Liver (tissue), 9 donors: ENCODE measurements around the gene HDAC5. TPM values are rescaled to one million over a fixed set of nuclear protein-coding genes. Genes with fewer than 3 reads are reported as not detected.

Experiments used
- DNase-seq: peaks from one replicate; pipeline ENCODE4 v3.0.0-alpha.2; 2017; ENCODE audit warnings: low spot score
- H3K27ac ChIP-seq, 2 donors: one replicate each; pipeline ENCODE4 v1.7.0; 2013; ENCODE audit warnings: inconsistent platforms in 2 of 2, low read length in 2 of 2, control low read depth in 1 of 2, low read depth in 1 of 2, mild to moderate bottlenecking in 1 of 2
- H3K27me3 ChIP-seq, 4 donors: one replicate each; pipeline versions ENCODE4 v1.6.1 to v1.7.0; 2013; ENCODE audit warnings: low read length in 3 of 4, inconsistent platforms in 1 of 4, mild to moderate bottlenecking in 1 of 4, moderate library complexity in 1 of 4; ENCODE audit not compliant: control insufficient read depth in 4 of 4, insufficient read depth in 4 of 4
- H3K36me3 ChIP-seq, 4 donors: one replicate each; pipeline versions ENCODE4 v1.6.1 to v1.7.0; 2013; ENCODE audit warnings: low read length in 3 of 4, mild to moderate bottlenecking in 3 of 4, low read depth in 1 of 4, moderate library complexity in 1 of 4; ENCODE audit not compliant: control insufficient read depth in 4 of 4, insufficient read depth in 3 of 4
- H3K4me1 ChIP-seq, 4 donors: one replicate each; pipeline versions ENCODE4 v1.6.1 to v1.7.0; 2013; ENCODE audit warnings: low read length in 3 of 4, mild to moderate bottlenecking in 3 of 4, moderate library complexity in 1 of 4; ENCODE audit not compliant: control insufficient read depth in 4 of 4, insufficient read depth in 4 of 4
- H3K4me3 ChIP-seq, 3 donors: one replicate each; pipeline versions ENCODE4 v1.6.1 to v1.7.0; 2013; ENCODE audit warnings: low read length in 3 of 3, control low read depth in 1 of 3, low read depth in 1 of 3, mild to moderate bottlenecking in 1 of 3
- H3K9ac ChIP-seq, 2 donors: one replicate each; pipeline ENCODE4 v1.7.0; 2013; ENCODE audit warnings: low read length in 2 of 2, mild to moderate bottlenecking in 2 of 2, moderate library complexity in 2 of 2, control low read depth in 1 of 2, low read depth in 1 of 2
- H3K9me3 ChIP-seq, 4 donors: one replicate each; pipeline versions ENCODE4 v1.6.1 to v1.7.0; 2013; ENCODE audit warnings: low read length in 3 of 4; ENCODE audit not compliant: control insufficient read depth in 4 of 4
- ATF3 ChIP-seq: IDR thresholded peaks from 2 replicates; pipeline ENCODE4 v1.6.1; 2016; ENCODE audit warnings: antibody characterized with exemption
- EGR1 ChIP-seq, 2 donors: IDR thresholded peaks; 2 replicates each; pipeline ENCODE4 v1.6.1; 2016 to 2018; ENCODE audit warnings: antibody characterized with exemption in 2 of 2, low read depth in 2 of 2
- FOXA1 ChIP-seq: IDR thresholded peaks from 2 replicates; pipeline ENCODE4 v1.6.1; 2016; ENCODE audit warnings: antibody characterized with exemption
- FOXA2 ChIP-seq: IDR thresholded peaks from 2 replicates; pipeline ENCODE4 v1.6.1; 2016; ENCODE audit warnings: antibody characterized with exemption
- GABPA ChIP-seq, 2 donors: IDR thresholded peaks in 1 of 2; conservative IDR thresholded peaks in 1 of 2; 2 replicates each; pipeline ENCODE4 v1.6.1; 2016; ENCODE audit warnings: antibody characterized with exemption in 2 of 2, mild to moderate bottlenecking in 1 of 2, moderate library complexity in 1 of 2
- HNF4A ChIP-seq, 2 donors: conservative IDR thresholded peaks; 2 replicates each; pipeline ENCODE4 v1.6.1; 2016; ENCODE audit warnings: antibody characterized with exemption in 2 of 2, mild to moderate bottlenecking in 2 of 2
- HNF4G ChIP-seq: IDR thresholded peaks from 2 replicates; pipeline ENCODE4 v1.6.1; 2016; ENCODE audit warnings: antibody characterized with exemption
- JUND ChIP-seq, 2 donors: IDR thresholded peaks; 2 replicates each; pipeline ENCODE4 v1.6.1; 2016; ENCODE audit warnings: antibody characterized with exemption in 2 of 2
- NR2F2 ChIP-seq: IDR thresholded peaks from 2 replicates; pipeline ENCODE4 v1.6.1; 2016; ENCODE audit warnings: antibody characterized with exemption
- RAD21 ChIP-seq, 2 donors: IDR thresholded peaks; 2 replicates each; pipeline ENCODE4 v1.6.1; 2016; ENCODE audit warnings: antibody characterized with exemption in 2 of 2, mild to moderate bottlenecking in 2 of 2
- REST ChIP-seq: IDR thresholded peaks from 2 replicates; pipeline ENCODE4 v1.6.1; 2016; ENCODE audit warnings: antibody characterized with exemption, mild to moderate bottlenecking
- RXRA ChIP-seq, 2 donors: IDR thresholded peaks; 2 replicates each; pipeline ENCODE4 v1.6.1; 2017 to 2018; ENCODE audit warnings: antibody characterized with exemption in 2 of 2, mild to moderate bottlenecking in 1 of 2
- SP1 ChIP-seq: IDR thresholded peaks from 2 replicates; pipeline ENCODE4 v1.6.1; 2018; ENCODE audit warnings: antibody characterized with exemption, mild to moderate bottlenecking
- TAF1 ChIP-seq: conservative IDR thresholded peaks from 2 replicates; pipeline ENCODE4 v1.6.1; 2016; ENCODE audit warnings: antibody characterized with exemption, mild to moderate bottlenecking
- YY1 ChIP-seq: IDR thresholded peaks from 2 replicates; pipeline ENCODE4 v1.6.1; 2016; ENCODE audit warnings: antibody characterized with exemption, mild to moderate bottlenecking
- WGBS: extraction: QIAGEN DNeasy Blood & Tissue Kit; methylation state at CpG from one replicate; pipeline ENCODE4 v1.1.7; 2013; 5-methylcytosine and 5-hydroxymethylcytosine counted together
- polyA plus RNA-seq, 2 donors: library from polyadenylated mRNA; stranded (reverse) in 1 of 2; unstranded in 1 of 2; fragments of 200-250 nt in 1 of 2; fragments of >200 nt in 1 of 2; fragmentation: Nextera tagmentation in 1 of 2; extraction: Ambion mirVana in 1 of 2; gene quantifications; one replicate each; pipeline versions ENCODE4 v1.2.1 to v1.2.3, GENCODE V29; 2013 to 2015
- total RNA-seq, 2 donors: library from RNA; depleted of rRNA; stranded (reverse); fragments of >200 nt; gene quantifications; one replicate each; pipeline ENCODE4 v1.2.3, GENCODE V29; 2014
- TF ChIP-seq, protein P1 (sequence below): fragments of 150-350 bp; IDR thresholded peaks from 2 replicates; pipeline ENCODE4 v1.5.1; 2017; ENCODE audit warnings: improper control_type of control experiment, low read depth, low read length; ENCODE audit not compliant: missing input control
- TF ChIP-seq, protein P2 (sequence below): IDR thresholded peaks from 2 replicates; pipeline ENCODE4 v1.6.1; 2016; ENCODE audit warnings: antibody characterized with exemption
- TF ChIP-seq, protein P3 (sequence below): IDR thresholded peaks from 2 replicates; pipeline ENCODE4 v1.6.1; 2016; ENCODE audit warnings: antibody characterized with exemption
- donor health status: healthy.
- donor health status: healthy.
- donor health status: healthy.
- donor health status: healthy.
- donor health status: healthy.

The HDAC5 gene
- total and polyA plus RNA-seq, 4 donors, result 5.8 to 20.3 (median 14.4) TPM

DNA sequence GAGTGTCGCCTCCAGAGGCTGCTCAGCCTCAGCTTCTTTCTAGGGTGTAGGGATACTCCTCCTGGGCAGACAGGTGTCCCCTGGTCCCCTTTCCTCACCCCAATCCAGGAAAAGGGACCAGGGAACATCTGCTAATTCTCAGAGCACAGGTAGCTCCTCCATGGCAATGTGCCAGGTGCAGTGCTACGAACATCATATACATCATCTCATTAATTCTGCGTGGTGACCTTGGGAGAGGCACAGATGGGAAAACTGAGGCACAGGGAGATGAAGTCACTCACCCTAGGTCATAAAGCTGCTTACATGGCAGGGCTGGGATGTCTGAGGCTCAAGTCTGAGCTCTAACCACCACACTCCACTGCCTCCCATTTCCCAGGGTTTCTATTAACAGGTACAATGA is 11.7 kb downstream of the HDAC5 start:
- Histone ChIP-seq H3K9me3 (no peaks in the 10 kb centered on the region), H3K9ac (no peak overlapping the region), H3K36me3 (no peaks in the 10 kb centered on the region), H3K27me3 (no peaks in the 10 kb centered on the region), H3K27ac (peak overlapping the region; percentile 83 to 97), H3K4me1 (peaks cover 34 to 83% (median 56%) of the 10 kb centered on the region in 4 donors), H3K4me3 (no peak overlapping the region)
- no peak for DNase-seq
- 78% methylated on average over 3 of the region's 3 CpGs for WGBS
- TF ChIP-seq GABPA (IDR thresholded peaks at IDR 0.05 in 1 of 2, conservative IDR thresholded peaks at IDR 0.05 in 1 of 2), result no peak

DNA sequence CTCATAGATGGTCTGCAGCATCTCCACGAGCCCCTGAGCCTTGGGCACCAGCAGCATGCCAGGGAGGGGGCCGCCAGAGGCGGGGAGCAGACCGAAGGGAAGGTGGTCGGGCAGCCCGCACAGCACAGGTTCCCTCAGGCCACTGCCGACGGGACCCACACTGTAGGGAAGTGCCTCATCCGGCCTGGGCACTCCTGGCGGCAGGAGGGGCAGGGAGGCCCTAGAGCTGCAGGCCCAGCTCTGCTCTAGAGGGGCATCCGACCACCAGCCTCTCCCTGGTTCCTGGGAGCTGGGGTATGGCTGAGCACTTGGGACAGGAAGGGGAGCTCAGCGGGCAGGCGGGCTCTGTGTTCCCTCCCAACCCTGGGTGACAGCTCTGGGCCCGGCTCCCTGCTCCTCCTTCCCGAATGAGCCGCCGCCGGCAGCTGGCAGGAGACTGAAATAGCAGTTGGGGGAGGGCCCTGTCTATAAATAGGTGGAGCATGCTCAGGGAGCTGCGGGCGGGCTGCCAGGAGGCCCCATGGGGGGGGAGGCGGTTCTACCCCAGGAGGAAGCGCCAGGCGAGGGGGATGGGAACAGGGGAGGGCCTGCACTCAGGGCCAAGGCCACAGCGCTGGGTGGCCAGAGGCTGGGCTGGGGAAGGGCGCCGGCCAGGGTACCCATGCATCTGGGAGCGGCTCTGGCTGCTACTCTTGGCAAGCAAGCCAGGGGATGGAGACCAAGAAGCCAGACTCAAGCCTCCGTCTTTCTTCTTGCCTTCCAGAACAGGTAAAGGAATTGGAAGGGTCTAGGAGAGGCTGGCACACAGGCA is 12.4 kb downstream of the HDAC5 start:
- Histone ChIP-seq H3K36me3 (no peaks in the 10 kb centered on the region), H3K27ac (peak overlapping the region; percentile 83 to 97), H3K9ac (peak overlapping the region; percentile 71 to 81), H3K4me3 (peak overlapping the region; percentile 34 to 64 (median 53)), H3K9me3 (no peaks in the 10 kb centered on the region), H3K27me3 (no peaks in the 10 kb centered on the region), H3K4me1 (peaks cover 34 to 87% (median 58%) of the 10 kb centered on the region in 4 donors)
- 2% methylated on average over 28 of the region's 28 CpGs for WGBS
- TF ChIP-seq YY1 (peak; percentile 87), GABPA (IDR thresholded peaks at IDR 0.05 in 1 of 2, conservative IDR thresholded peaks at IDR 0.05 in 1 of 2) (peak in 1 of 2 donors; percentile 67), SP1 (peak; percentile 91), REST (peak; percentile 93), RXRA (IDR thresholded peaks at IDR 0.05) (peak; percentile 87 to 89), EGR1 (IDR thresholded peaks at IDR 0.05; ENCODE audit: low read depth in 2 of 2) (peak in 1 of 2 donors; percentile 78), HNF4A (conservative IDR thresholded peaks at IDR 0.05) (peak; percentile 91 to 92), NR2F2 (peak; percentile 82), TAF1 (peak; percentile 83), RAD21 (IDR thresholded peaks at IDR 0.05) (peak; percentile 59 to 68), FOXA2 (peak; percentile 67), HNF4G (peak; percentile 37), ATF3 (peak; percentile 44), JUND (IDR thresholded peaks at IDR 0.05) (peak; percentile 31 to 79), FOXA1 (peak; percentile 82)
- TF ChIP-seq, protein P1, sequence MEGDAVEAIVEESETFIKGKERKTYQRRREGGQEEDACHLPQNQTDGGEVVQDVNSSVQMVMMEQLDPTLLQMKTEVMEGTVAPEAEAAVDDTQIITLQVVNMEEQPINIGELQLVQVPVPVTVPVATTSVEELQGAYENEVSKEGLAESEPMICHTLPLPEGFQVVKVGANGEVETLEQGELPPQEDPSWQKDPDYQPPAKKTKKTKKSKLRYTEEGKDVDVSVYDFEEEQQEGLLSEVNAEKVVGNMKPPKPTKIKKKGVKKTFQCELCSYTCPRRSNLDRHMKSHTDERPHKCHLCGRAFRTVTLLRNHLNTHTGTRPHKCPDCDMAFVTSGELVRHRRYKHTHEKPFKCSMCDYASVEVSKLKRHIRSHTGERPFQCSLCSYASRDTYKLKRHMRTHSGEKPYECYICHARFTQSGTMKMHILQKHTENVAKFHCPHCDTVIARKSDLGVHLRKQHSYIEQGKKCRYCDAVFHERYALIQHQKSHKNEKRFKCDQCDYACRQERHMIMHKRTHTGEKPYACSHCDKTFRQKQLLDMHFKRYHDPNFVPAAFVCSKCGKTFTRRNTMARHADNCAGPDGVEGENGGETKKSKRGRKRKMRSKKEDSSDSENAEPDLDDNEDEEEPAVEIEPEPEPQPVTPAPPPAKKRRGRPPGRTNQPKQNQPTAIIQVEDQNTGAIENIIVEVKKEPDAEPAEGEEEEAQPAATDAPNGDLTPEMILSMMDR, result no peak
- TF ChIP-seq, protein P2, sequence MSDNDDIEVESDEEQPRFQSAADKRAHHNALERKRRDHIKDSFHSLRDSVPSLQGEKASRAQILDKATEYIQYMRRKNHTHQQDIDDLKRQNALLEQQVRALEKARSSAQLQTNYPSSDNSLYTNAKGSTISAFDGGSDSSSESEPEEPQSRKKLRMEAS, result peak; percentile 87
- TF ChIP-seq, protein P3, sequence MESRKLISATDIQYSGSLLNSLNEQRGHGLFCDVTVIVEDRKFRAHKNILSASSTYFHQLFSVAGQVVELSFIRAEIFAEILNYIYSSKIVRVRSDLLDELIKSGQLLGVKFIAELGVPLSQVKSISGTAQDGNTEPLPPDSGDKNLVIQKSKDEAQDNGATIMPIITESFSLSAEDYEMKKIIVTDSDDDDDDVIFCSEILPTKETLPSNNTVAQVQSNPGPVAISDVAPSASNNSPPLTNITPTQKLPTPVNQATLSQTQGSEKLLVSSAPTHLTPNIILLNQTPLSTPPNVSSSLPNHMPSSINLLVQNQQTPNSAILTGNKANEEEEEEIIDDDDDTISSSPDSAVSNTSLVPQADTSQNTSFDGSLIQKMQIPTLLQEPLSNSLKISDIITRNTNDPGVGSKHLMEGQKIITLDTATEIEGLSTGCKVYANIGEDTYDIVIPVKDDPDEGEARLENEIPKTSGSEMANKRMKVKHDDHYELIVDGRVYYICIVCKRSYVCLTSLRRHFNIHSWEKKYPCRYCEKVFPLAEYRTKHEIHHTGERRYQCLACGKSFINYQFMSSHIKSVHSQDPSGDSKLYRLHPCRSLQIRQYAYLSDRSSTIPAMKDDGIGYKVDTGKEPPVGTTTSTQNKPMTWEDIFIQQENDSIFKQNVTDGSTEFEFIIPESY, result peak; percentile 28
- peak; percentile 93 for DNase-seq
